Ecto neural progenitor cell (in vitro differentiated cells): ENCODE results near the gene EVI5.
"Not testable (repeated sequence)": the region's sequence is repeated elsewhere in the genome, so short reads cannot be mapped to it uniquely, and the experiment has no call there.

Source experiments
- DNase-seq: peaks from one replicate; pipeline ENCODE4 v3.0.0-alpha.2; 2018; ENCODE audit warnings: low spot score

Gene EVI5

GRCh38 chr1:92690212-92690906 lies 94.5 kb downstream of the EVI5 start:
- DNase-seq, result no peak

DNA sequence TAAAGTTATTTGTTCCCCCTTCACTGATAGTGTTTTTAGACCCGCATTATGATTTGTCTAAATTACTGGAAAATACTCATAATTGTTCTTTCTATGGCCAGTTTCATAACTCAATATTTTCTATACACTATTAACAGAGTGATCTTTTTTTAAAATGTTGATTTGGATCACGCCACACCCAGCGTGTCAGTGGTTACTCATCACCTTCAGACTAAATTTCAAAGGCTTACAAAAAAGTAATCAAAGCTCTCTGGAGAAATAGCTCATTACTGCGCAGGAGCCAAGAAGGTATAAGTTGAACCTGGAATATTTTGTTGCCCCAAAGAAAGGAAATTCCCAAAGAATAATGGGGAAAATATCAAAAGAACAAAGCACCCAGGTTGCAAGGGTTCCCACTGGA lies 104.9 kb downstream of the EVI5 start:
- DNase-seq, result no peak

DNA sequence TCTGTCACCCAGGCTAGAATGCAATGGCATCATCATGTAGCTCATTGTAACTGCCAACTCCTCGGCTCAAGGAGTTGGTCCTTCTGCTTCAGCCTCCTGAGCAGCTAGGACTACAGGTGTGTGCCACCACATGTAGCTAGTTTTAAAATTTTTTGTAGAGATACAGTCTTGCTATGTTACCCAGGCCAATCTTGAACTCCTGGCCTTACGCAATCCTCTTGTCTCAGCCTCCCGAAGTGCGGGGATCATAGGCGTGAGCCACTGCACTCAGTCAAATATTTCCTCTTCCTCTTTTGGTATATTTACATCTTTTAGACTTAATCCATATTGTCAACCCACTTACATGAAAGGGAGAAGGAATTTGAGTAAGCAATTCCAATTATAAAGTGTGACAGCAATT lies 121.1 kb downstream of the EVI5 start:
- no peak for DNase-seq

DNA sequence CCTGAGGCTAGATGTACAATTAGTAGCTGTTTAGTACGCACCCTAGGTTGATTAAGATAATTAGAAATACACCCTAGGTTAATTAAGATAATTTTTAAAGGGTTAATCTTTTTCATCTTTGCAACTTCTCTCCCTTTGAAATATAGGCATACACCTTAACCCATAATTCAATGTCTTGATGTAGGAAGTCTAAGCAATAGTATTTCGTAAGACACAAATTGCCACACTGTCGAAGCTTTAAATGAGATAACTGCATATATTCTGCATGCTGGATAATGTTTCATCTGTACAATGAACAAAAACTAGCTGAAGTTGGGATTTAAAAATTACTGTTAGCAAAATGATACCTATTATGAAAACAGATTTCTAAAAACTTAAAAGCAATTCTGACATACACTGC lies 122.9 kb downstream of the EVI5 start:
- DNase-seq, result no peak

DNA sequence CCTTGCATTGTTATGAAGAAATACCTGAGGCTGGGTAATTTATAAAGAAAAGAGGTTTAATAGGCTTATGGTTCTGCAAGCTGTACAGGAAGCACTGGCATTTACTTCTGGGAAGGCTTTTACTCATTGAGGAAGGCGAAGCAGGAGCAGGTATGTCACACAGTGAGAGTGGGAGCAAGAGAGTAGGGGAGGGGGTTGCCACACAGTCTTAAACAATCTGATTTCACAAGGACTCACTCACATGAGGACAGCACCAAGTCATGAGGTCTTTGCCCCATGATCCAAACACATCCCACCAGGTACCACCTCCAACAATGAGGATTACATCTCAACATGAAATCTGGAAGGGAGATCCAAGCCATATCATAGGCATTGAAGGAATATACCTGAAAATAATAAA lies 127.2 kb downstream of the EVI5 start:
- DNase-seq, result no peak

- DNase-seq, result no peak
These were observed 129.6 kb downstream of the EVI5 start for GRCh38 chr1:92655197-92655801.

- no peak for DNase-seq
These were observed 131.1 kb downstream of the EVI5 start for GRCh38 chr1:92653605-92654381.

- not testable (repeated sequence) for DNase-seq
These were observed 144.2 kb downstream of the EVI5 start for GRCh38 chr1:92640686-92641085.

GRCh38 chr1:92638498-92638897 lies 146.4 kb downstream of the EVI5 start:
- no peak for DNase-seq

- DNase-seq, result not testable (repeated sequence)
These were observed 149.7 kb downstream of the EVI5 start for GRCh38 chr1:92635203-92635602.

DNA sequence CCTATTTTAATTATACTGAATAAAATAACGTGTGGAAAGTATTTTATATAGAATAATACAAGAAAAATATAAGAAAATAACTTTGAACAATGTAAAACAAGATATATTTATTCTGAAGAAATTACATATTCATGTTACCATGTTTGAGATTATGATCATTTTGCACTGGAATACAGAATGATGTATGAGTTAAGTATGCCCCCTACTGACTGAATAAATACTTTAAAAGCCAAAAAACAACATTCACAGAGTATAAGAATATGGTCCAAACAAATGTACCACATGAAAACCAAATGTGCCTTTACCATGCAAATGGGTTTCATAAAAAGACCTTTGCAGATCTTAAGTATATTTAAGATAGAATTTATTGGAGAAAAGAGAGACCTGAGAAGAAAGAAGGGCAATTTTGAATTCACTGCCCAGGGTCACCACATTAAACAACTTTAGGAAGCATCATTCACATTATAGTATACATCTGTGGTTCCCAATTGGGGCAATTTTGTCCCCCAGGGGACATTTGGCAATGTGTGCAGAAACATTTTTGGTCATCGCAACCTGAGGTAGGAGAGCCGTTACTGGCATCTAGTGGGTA lies 161.6 kb downstream of the EVI5 start:
- DNase-seq, result no peak

- DNase-seq, result no peak
These were observed 165.3 kb downstream of the EVI5 start for GRCh38 chr1:92619466-92620189.

DNA sequence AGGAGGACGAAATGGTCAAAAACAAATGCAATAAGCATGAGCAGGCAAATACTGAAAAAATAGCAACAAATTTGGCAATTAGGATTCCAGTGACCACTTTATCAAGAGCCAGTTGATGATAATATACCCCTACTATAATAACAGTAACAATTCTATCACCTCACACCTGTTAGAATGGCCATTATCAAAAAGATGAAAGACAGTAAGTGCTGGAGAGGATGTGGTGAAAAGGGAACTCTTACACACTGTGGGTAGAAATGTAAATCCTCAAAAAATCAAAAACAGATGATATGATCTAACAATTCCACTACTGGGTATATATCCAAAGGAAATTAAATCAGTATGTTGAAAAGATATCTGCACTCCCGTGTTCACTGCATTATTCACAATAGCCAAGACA lies 183.9 kb downstream of the EVI5 start:
- no peak for DNase-seq

DNA sequence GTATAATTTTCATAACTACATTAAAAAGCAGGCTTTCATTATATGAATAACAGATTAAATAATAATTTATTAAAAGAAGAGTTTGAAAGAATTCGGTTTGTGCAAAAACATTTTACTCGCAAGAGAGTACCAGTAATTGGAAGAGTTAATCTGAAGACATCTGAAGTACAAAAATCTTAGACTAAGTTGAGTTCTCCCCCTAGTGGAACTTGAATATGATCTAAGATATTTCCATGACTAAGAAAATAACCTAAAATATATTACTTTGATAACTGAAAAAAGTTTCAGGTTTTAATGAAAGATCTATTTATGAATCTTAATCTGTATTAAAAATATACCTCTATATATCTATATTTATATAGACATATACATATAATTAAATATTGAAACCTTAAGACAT lies 185.7 kb downstream of the EVI5 start:
- DNase-seq, result no peak

GRCh38 chr1:92589361-92589760 lies 195.5 kb downstream of the EVI5 start:
- not testable (repeated sequence) for DNase-seq

DNA sequence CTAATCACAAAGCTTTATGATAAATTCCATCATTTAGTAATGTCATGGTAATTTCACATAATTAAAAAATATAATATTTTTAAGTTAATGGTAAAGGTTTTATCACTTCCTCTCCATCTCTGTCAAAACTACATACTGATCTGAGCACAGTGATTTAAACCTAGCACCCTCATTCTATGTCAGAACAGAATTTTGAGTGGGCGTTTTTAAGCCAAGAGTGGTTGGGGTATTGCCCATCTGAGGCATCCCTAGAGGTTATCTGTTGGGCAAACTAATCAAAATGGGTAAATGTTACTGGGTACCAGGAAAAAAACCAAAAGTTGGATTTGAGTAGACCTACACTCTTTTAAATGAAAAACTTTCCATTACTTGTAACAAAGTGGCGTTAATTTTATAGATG lies 197.5 kb downstream of the EVI5 start:
- DNase-seq, result no peak

GRCh38 chr1:92585831-92586230 lies 199.1 kb downstream of the EVI5 start:
- DNase-seq, result no peak

- not testable (repeated sequence) for DNase-seq
These were observed 200.1 kb downstream of the EVI5 start for GRCh38 chr1:92584810-92585209.

- DNase-seq, result no peak
These were observed 200.8 kb downstream of the EVI5 start for GRCh38 chr1:92583821-92584760.

DNA sequence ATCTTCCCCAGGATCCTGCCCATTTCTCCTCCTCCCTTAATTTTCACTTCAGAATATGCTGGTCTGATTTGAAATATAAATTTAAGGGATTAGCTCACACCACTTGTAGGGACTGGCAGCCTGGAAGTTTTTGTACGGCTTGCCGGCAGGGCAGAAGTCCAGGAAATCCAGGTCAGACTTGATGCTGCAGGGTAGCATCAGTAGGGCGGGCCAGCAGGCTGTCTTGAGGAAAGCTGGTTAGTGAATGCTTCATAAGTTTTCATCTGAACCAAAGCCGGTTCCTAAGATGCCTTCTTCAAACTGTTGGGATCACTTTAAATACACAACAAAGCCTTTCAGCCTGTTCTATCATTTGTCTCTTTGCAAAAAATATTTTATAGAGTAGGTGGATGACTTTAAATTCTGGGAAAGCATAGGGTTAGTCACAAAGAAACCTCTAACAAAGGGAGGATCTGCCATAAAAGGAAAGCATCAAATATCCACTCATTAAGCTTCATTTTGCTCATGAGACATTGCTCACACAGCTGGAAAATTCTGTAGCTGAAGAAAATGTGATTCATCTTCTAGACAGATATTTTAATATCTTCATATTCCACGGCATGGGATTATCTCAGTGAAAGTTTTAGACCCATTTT lies 207.5 kb downstream of the EVI5 start:
- no peak for DNase-seq

DNA sequence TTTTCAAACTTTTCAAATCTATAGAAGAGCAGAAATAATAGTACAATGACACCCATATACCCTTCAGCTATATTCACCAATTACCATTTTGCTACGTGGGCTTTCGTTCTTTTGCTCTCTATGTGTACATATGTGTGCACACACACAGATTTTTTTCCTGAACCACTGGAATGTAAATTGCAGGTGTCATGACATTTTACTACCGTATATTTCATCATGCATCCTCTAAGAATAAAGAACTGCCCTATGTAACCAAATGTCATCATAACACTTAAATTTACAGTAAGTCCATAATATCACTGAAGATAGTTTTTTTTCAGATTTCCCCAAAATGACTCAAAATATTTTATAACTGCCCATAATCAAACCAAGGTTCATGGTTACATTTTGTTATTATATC lies 209.8 kb downstream of the EVI5 start:
- DNase-seq, result no peak
